22Rv1 (cell line): ENCODE measurements around the gene ABTB2.

Experiments used
- ZFX ChIP-seq: fragments of 450-650 bp; IDR thresholded peaks from 2 replicates; pipeline ENCODE4 v1.6.1; 2017; ENCODE audit warnings: antibody characterized with exemption, borderline replicate concordance
- TF ChIP-seq, protein P1 (sequence below): fragments of 450-650 bp; IDR thresholded peaks from 2 replicates; pipeline ENCODE4 v1.5.1; 2017; ENCODE audit warnings: mild to moderate bottlenecking

- TF ChIP-seq, protein P1, sequence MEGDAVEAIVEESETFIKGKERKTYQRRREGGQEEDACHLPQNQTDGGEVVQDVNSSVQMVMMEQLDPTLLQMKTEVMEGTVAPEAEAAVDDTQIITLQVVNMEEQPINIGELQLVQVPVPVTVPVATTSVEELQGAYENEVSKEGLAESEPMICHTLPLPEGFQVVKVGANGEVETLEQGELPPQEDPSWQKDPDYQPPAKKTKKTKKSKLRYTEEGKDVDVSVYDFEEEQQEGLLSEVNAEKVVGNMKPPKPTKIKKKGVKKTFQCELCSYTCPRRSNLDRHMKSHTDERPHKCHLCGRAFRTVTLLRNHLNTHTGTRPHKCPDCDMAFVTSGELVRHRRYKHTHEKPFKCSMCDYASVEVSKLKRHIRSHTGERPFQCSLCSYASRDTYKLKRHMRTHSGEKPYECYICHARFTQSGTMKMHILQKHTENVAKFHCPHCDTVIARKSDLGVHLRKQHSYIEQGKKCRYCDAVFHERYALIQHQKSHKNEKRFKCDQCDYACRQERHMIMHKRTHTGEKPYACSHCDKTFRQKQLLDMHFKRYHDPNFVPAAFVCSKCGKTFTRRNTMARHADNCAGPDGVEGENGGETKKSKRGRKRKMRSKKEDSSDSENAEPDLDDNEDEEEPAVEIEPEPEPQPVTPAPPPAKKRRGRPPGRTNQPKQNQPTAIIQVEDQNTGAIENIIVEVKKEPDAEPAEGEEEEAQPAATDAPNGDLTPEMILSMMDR: no peak
- TF ChIP-seq ZFX: no peak
Measured at GRCh38 chr11:34261095-34261494, 96.7 kb downstream of the ABTB2 start.
